ENCODE results near the gene NUBP2.

Gene NUBP2

GRCh38 chr16:1788095-1788707 lies 5.4 kb downstream of the NUBP2 start:
- Mint-ChIP-seq H3K27ac (no peak overlapping the region), H3K27me3 (ENCODE audit: low read depth, poor library complexity) (no peaks in the 10 kb centered on the region)
- no peak for TF ChIP-seq CTCF (IDR thresholded peaks at IDR 0.05)

GRCh38 chr16:1788708-1789100 lies 5.9 kb downstream of the NUBP2 start:
- no peak for DNase-seq
- no peaks in the 10 kb centered on the region for H3K36me3 Mint-ChIP-seq (ENCODE audit: low read depth)

More at GRCh38 chr16:1788095-1788707, 5.4 kb downstream of the NUBP2 start:
- no peaks in the 10 kb centered on the region for H3K9me3 Mint-ChIP-seq
- DNase-seq = peak; percentile 3
- peaks cover 15% of the 10 kb centered on the region for H3K4me1 Mint-ChIP-seq
- no peak overlapping the region for H3K4me3 Mint-ChIP-seq
- peaks cover 3% of the 10 kb centered on the region for H3K36me3 Mint-ChIP-seq (ENCODE audit: low read depth)

GRCh38 chr16:1789643-1790045 lies 6.9 kb downstream of the NUBP2 start:
- Mint-ChIP-seq H3K27ac (no peak overlapping the region), H3K9me3 (no peaks in the 10 kb centered on the region), H3K4me3 (no peak overlapping the region), H3K36me3 (ENCODE audit: low read depth) (no peaks in the 10 kb centered on the region), H3K4me1 (peaks cover 5% of the 10 kb centered on the region), H3K27me3 (ENCODE audit: low read depth, poor library complexity) (no peaks in the 10 kb centered on the region)
- TF ChIP-seq CTCF (IDR thresholded peaks at IDR 0.05) = no peak
- DNase-seq = peak; percentile 3

More at GRCh38 chr16:1788708-1789100, 5.9 kb downstream of the NUBP2 start:
- Mint-ChIP-seq H3K4me1 (peaks cover 10% of the 10 kb centered on the region), H3K27ac (peak overlapping the region; percentile 89), H3K9me3 (no peaks in the 10 kb centered on the region), H3K4me3 (no peak overlapping the region), H3K27me3 (ENCODE audit: low read depth, poor library complexity) (no peaks in the 10 kb centered on the region)
- no peak for TF ChIP-seq CTCF (IDR thresholded peaks at IDR 0.05)

GRCh38 chr16:1790261-1790610 lies 7.5 kb downstream of the NUBP2 start:
- Mint-ChIP-seq H3K9me3 (no peaks in the 10 kb centered on the region), H3K27ac (no peak overlapping the region), H3K4me1 (peaks cover under 1% of the 10 kb centered on the region), H3K4me3 (no peak overlapping the region), H3K36me3 (ENCODE audit: low read depth) (no peaks in the 10 kb centered on the region), H3K27me3 (ENCODE audit: low read depth, poor library complexity) (no peaks in the 10 kb centered on the region)
- no peak for DNase-seq
- TF ChIP-seq CTCF (IDR thresholded peaks at IDR 0.05) = no peak

- H3K4me1 Mint-ChIP-seq = no peaks in the 10 kb centered on the region
- no peak for TF ChIP-seq CTCF (IDR thresholded peaks at IDR 0.05)
- no peak overlapping the region for H3K27ac Mint-ChIP-seq
- no peak overlapping the region for H3K4me3 Mint-ChIP-seq
- no peaks in the 10 kb centered on the region for H3K27me3 Mint-ChIP-seq (ENCODE audit: low read depth, poor library complexity)
- H3K9me3 Mint-ChIP-seq = no peaks in the 10 kb centered on the region
- H3K36me3 Mint-ChIP-seq (ENCODE audit: low read depth) = no peaks in the 10 kb centered on the region
- DNase-seq = no peak
Observed at GRCh38 chr16:1790611-1791255, 8.0 kb downstream of the NUBP2 start.
